Brain microvascular endothelial cell (primary cell): ENCODE data around the gene FAM209B.
"Not testable (repeated sequence)": the region's sequence is repeated elsewhere in the genome, so short reads cannot be mapped to it uniquely, and the experiment has no call there.

Source experiments
- DNase-seq: peaks from one replicate; pipeline ENCODE4 v3.0.0-alpha.2; 2020
- H3K27ac ChIP-seq: fragments of 250-450 bp; sonication (Bioruptor Pico); 2 replicates; pipeline ENCODE4 v1.5.1; 2020; ENCODE audit warnings: mild to moderate bottlenecking, moderate library complexity
- H3K27me3 ChIP-seq: fragments of 250-450 bp; sonication (Bioruptor Pico); replicated peaks from 2 replicates; pipeline ENCODE4 v1.5.1; 2020; ENCODE audit warnings: mild to moderate bottlenecking
- H3K36me3 ChIP-seq: fragments of 250-450 bp; sonication (Bioruptor Pico); replicated peaks from 2 replicates; pipeline ENCODE4 v1.5.1; 2020; ENCODE audit warnings: mild to moderate bottlenecking
- H3K4me3 ChIP-seq: 2 replicates; pipeline ENCODE4 v1.5.1; 2011; ENCODE audit warnings: low read depth, mild to moderate bottlenecking, control low read depth, low read length, moderate library complexity
- CTCF ChIP-seq: IDR thresholded peaks from 2 replicates; pipeline ENCODE4 v1.5.1; 2011; ENCODE audit warnings: low read depth, mild to moderate bottlenecking, moderate library complexity, low read length, control low read depth, inconsistent platforms; ENCODE audit errors: missing control alignments
- in situ Hi-C: cut with HindIII; loops from 2 replicates; pipeline ENCODE4 v1.10.0; 2017; ENCODE audit warnings: low sequenced_read_pairs, low pct_ligation_motif_present

FAM209B gene

GRCh38 chr20:56522311-56522710, 10.7 kb upstream of the FAM209B start:
- DNase-seq = no peak
- Histone ChIP-seq H3K36me3 (peaks cover 25% of the 10 kb centered on the region), H3K4me3 (no peak overlapping the region), H3K27ac (no peak overlapping the region), H3K27me3 (no peaks in the 10 kb centered on the region)
- no peak for TF ChIP-seq CTCF
- in situ Hi-C loops = no loop called here

DNA sequence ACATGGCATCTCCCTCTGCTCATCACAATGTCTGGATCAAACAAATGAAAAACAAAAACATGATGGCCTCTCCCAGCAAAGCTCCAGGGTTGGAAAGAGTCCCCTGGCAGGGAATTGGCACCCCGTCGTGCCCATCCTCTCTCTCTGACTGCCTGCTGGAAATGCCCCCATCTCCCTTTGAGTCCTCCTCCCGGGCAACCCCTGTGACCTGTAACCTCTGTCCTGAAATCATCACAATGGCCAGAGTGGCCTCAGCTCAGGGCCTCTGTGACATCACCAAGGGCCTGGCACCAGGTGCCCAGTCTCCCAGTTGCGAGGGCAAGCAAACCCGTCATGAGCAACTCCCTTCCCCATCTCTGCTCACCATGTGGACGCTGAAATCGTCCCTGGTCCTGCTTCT, 8.6 kb upstream of the FAM209B start, which contains the start of gene FAM209A:
TSS of gene FAM209A (plus strand) at position 301 of the 400 bp plus-strand sequence. CDS start at position 366, 65 bp downstream.
- H3K4me3 ChIP-seq, in situ Hi-C loops, DNase-seq, H3K27ac ChIP-seq, H3K36me3 ChIP-seq, H3K27me3 ChIP-seq: not testable (repeated sequence)

GRCh38 chr20:56527521-56527920, 5.5 kb upstream of the FAM209B start:
- no peaks in the 10 kb centered on the region for H3K27me3 ChIP-seq
- in situ Hi-C loops = no loop called here
- no peak for TF ChIP-seq CTCF
- H3K4me3 ChIP-seq = no peak overlapping the region
- DNase-seq = no peak
- H3K36me3 ChIP-seq = no peaks in the 10 kb centered on the region
- no peak overlapping the region for H3K27ac ChIP-seq

DNA sequence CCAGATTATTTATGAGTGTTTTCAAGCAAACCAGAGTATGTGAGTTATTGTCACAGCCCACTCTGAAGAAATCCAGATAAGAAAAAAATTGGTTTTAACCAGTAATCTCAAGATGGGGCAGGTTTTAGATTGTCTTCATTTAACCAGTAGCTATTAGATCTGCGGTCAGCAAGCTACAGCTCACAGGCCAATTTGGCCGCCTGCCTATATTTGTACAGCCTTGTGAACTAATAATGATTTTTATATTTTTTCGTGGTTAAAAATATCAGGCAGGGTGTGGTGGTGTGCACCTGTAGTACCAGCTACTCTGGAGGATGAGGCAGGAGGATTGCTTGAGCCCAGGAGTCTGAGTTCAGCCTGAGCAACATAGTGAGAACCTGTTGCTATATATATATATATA, 5.0 kb downstream of the FAM209B start:
- DNase-seq = no peak
- no peak for TF ChIP-seq CTCF
- no peak overlapping the region for H3K4me3 ChIP-seq
- H3K36me3 ChIP-seq = no peaks in the 10 kb centered on the region
- H3K27me3 ChIP-seq = no peaks in the 10 kb centered on the region
- H3K27ac ChIP-seq = no peak overlapping the region
- in situ Hi-C loops = no loop called here

GRCh38 chr20:56540415-56540814, 7.4 kb downstream of the FAM209B start:
- in situ Hi-C loops = no loop called here
- peak; percentile 19 for DNase-seq
- no peak for TF ChIP-seq CTCF

DNA sequence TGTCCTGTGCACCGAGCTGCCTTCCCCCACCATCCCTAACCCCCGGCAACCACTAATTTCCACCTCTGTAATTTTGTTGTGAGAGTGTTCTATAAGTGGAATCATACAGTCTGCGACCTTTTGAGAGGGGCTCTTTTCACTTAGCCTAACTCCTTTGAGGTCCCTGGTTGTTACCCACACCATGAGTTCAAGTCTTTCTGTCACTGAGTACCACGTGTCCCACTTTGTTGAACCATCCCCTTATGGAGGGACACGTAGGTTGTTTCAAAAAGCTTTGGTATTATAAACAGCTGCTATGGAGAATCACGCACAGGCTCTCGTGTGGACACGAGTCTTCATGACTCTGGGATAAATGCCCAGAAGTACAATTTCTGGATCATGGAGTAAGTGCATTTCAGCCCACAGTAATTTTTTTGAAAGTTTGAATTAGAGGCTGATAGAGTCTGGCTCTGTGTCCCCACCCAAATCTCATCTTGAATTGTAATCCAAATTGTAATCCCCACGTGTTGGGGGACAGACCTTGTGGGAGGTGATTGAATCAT, 9.5 kb downstream of the FAM209B start:
- in situ Hi-C loops = no loop called here
- H3K27ac ChIP-seq = no peak overlapping the region
- no peaks in the 10 kb centered on the region for H3K27me3 ChIP-seq
- no peak for TF ChIP-seq CTCF
- no peak overlapping the region for H3K4me3 ChIP-seq
- no peak for DNase-seq
- no peaks in the 10 kb centered on the region for H3K36me3 ChIP-seq

More at GRCh38 chr20:56540415-56540814, 7.4 kb downstream of the FAM209B start:
- no peak overlapping the region for H3K27ac ChIP-seq
- no peak overlapping the region for H3K4me3 ChIP-seq
- no peaks in the 10 kb centered on the region for H3K27me3 ChIP-seq
- no peaks in the 10 kb centered on the region for H3K36me3 ChIP-seq
